ENCODE data around the gene APOH.

The APOH gene

GRCh38 chr17:66234611-66235010 is 5.4 kb upstream of the APOH start:
- DNase-seq (ENCODE audit: low read depth), result no peak

- DNase-seq (ENCODE audit: low read depth), result no peak
Measured at GRCh38 chr17:66233023-66233753, 4.0 kb upstream of the APOH start.

- no peak for DNase-seq (ENCODE audit: low read depth)
Measured at GRCh38 chr17:66230922-66231591, 1.8 kb upstream of the APOH start.

- DNase-seq (ENCODE audit: low read depth), result no peak
Measured at GRCh38 chr17:66229783-66230538, 746 bp upstream of the APOH start.

GRCh38 chr17:66227212-66228045 is 1.8 kb downstream of the APOH start:
- DNase-seq (ENCODE audit: low read depth), result no peak

- DNase-seq (ENCODE audit: low read depth), result no peak
Measured at GRCh38 chr17:66222798-66223350, 6.3 kb downstream of the APOH start.

- no peak for DNase-seq (ENCODE audit: low read depth)
Measured at GRCh38 chr17:66221755-66222530, 7.3 kb downstream of the APOH start.

- no peak for DNase-seq (ENCODE audit: low read depth)
Measured at GRCh38 chr17:66221343-66221742, 7.9 kb downstream of the APOH start.

GRCh38 chr17:66220079-66220835 is 9.0 kb downstream of the APOH start:
- DNase-seq (ENCODE audit: low read depth), result no peak

- no peak for DNase-seq (ENCODE audit: low read depth)
Measured at GRCh38 chr17:66215529-66215911, 13.7 kb downstream of the APOH start.

GRCh38 chr17:66214884-66215528 is 14.2 kb downstream of the APOH start:
- DNase-seq (ENCODE audit: low read depth), result no peak

GRCh38 chr17:66211047-66211810 is 18.0 kb downstream of the APOH start:
- no peak for DNase-seq (ENCODE audit: low read depth)

GRCh38 chr17:66210208-66210574 is 19.0 kb downstream of the APOH start:
- no peak for DNase-seq (ENCODE audit: low read depth)

GRCh38 chr17:66207936-66208335 is 21.3 kb downstream of the APOH start:
- DNase-seq (ENCODE audit: low read depth), result no peak

GRCh38 chr17:66203274-66204015 is 25.8 kb downstream of the APOH start:
- DNase-seq (ENCODE audit: low read depth), result no peak

- peak; percentile 26 for DNase-seq (ENCODE audit: low read depth)
Measured at GRCh38 chr17:66200685-66201092, 28.5 kb downstream of the APOH start.

- DNase-seq (ENCODE audit: low read depth), result no peak
Measured at GRCh38 chr17:66198242-66198641, 31.0 kb downstream of the APOH start.

- no peak for DNase-seq (ENCODE audit: low read depth)
Measured at GRCh38 chr17:66192378-66192687, 36.9 kb downstream of the APOH start.

Measured in stimulated activated CD4-positive, alpha-beta T cell treated with anti-CD3 and anti-CD28 coated beads, Interleukin-2, amount 100 ng/mL, for 4 hours (primary cell).